OCI-LY7 (cell line): ENCODE measurements around the gene RASSF4.

Experiments
- CTCF ChIP-seq: fragments of 200-600 bp; sonication (generic); conservative IDR thresholded peaks from 2 replicates; pipeline ENCODE4 v1.5.1; 2014; ENCODE audit warnings: mild to moderate bottlenecking, antibody characterized with exemption, low read length, moderate library complexity, mixed read lengths
- EZH2phosphoT487 ChIP-seq: fragments of 200-600 bp; sonication (generic); IDR thresholded peaks from 2 replicates; pipeline ENCODE4 v1.6.1; 2018; ENCODE audit warnings: low read depth, borderline replicate concordance, mild to moderate bottlenecking, mixed run types, antibody characterized with exemption, low read length, moderate library complexity, mixed read lengths

- no peak for TF ChIP-seq CTCF
- TF ChIP-seq EZH2phosphoT487, result no peak
These were observed 30.0 kb upstream of the RASSF4 start for GRCh38 chr10:44929356-44930255.
